HEK293 (cell line): Measurements from ENCODE around the gene LPIN1.

Source experiments
- CTCF ChIA-PET: fragments of 350-600 bp; formaldehyde crosslinking; extraction: SDS; loops from one replicate; lab custom pipeline; 2021; ENCODE audit warnings: antibody characterized with exemption; lab: Yijun Ruan, JAX
- POLR2A ChIA-PET: fragments of 300-600 bp; formaldehyde crosslinking; extraction: SDS; loops from one replicate; lab custom pipeline; 2020; ENCODE audit warnings: antibody characterized with exemption, inconsistent platforms; lab: Yijun Ruan, JAX
- H3K27ac ChIP-seq: fragments of 200-500 bp; sonication (Bioruptor generic); 2 replicates; pipeline ENCODE4 v1.5.1; 2014; ENCODE audit warnings: low read depth, low read length, control low read depth, inconsistent platforms; ENCODE audit errors: extremely low read depth
- H3K36me3 ChIP-seq, 2 experiments: fragments of 200-500 bp in 1 of 2; sonication (Bioruptor generic) in 1 of 2; 1 replicate in 1 of 2; 2 replicates in 1 of 2; pipeline ENCODE4 v1.5.1; 2014 to 2017; ENCODE audit warnings: inconsistent platforms in 2 of 2, low read length in 2 of 2; ENCODE audit not compliant: control insufficient read depth in 2 of 2, insufficient read depth in 1 of 2
- H3K4me1 ChIP-seq: fragments of 200-500 bp; sonication (Bioruptor generic); 2 replicates; pipeline ENCODE4 v1.5.1; 2014; ENCODE audit warnings: mild to moderate bottlenecking, low read length, inconsistent platforms; ENCODE audit not compliant: control insufficient read depth, insufficient read depth
- H3K4me3 ChIP-seq: 2 replicates; pipeline ENCODE4 v1.5.1; 2011; ENCODE audit warnings: low read depth, mild to moderate bottlenecking, control low read depth, low read length, moderate library complexity
- H3K9me3 ChIP-seq: fragments of 200-500 bp; sonication (Bioruptor generic); 2 replicates; pipeline ENCODE4 v1.5.1; 2014; ENCODE audit warnings: low read depth, low read length, inconsistent platforms; ENCODE audit not compliant: control insufficient read depth, insufficient read depth
- BCL11A ChIP-seq: fragments of 450-650 bp; formaldehyde crosslinking; IDR thresholded peaks from 2 replicates; pipeline ENCODE4 v1.5.1; 2016; ENCODE audit warnings: low read depth, missing biosample characterization, missing genetic modification characterization
- CTCF ChIP-seq: fragments of 450-650 bp; formaldehyde crosslinking; IDR thresholded peaks from 2 replicates; pipeline ENCODE4 v1.5.1; 2016; ENCODE audit warnings: missing biosample characterization, missing genetic modification characterization
- OSR2 ChIP-seq: fragments of 450-650 bp; formaldehyde crosslinking; IDR thresholded peaks from 2 replicates; pipeline ENCODE4 v1.5.1; 2016; ENCODE audit warnings: missing biosample characterization, missing genetic modification characterization
- RBAK ChIP-seq: fragments of 450-650 bp; formaldehyde crosslinking; IDR thresholded peaks from 2 replicates; pipeline ENCODE4 v1.5.1; 2016; ENCODE audit warnings: missing biosample characterization, missing genetic modification characterization
- REST ChIP-seq: fragments of 450-650 bp; formaldehyde crosslinking; IDR thresholded peaks from 2 replicates; pipeline ENCODE4 v1.5.1; 2016; ENCODE audit warnings: missing biosample characterization, missing genetic modification characterization
- SCRT2 ChIP-seq: fragments of 450-650 bp; formaldehyde crosslinking; IDR thresholded peaks from 2 replicates; pipeline ENCODE4 v1.5.1; 2016; ENCODE audit warnings: missing biosample characterization, missing genetic modification characterization
- ZBTB44 ChIP-seq: fragments of 450-650 bp; IDR thresholded peaks from 2 replicates; pipeline ENCODE4 v1.5.1; 2018; ENCODE audit warnings: missing biosample characterization, mild to moderate bottlenecking, missing genetic modification characterization
- ZFP41 ChIP-seq: fragments of 450-650 bp; formaldehyde crosslinking; IDR thresholded peaks from 2 replicates; pipeline ENCODE4 v1.5.1; 2016; ENCODE audit warnings: missing biosample characterization, missing genetic modification characterization, borderline replicate concordance
- ZNF133 ChIP-seq: fragments of 450-650 bp; formaldehyde crosslinking; IDR thresholded peaks from 2 replicates; pipeline ENCODE4 v1.5.1; 2016; ENCODE audit warnings: missing biosample characterization, missing genetic modification characterization
- ZNF169 ChIP-seq: fragments of 450-650 bp; formaldehyde crosslinking; IDR thresholded peaks from 2 replicates; pipeline ENCODE4 v1.5.1; 2016; ENCODE audit warnings: missing biosample characterization, missing genetic modification characterization
- ZNF175 ChIP-seq: fragments of 450-650 bp; formaldehyde crosslinking; IDR thresholded peaks from 2 replicates; pipeline ENCODE4 v1.5.1; 2016; ENCODE audit warnings: missing biosample characterization, missing genetic modification characterization
- ZNF184 ChIP-seq: fragments of 450-650 bp; IDR thresholded peaks from 2 replicates; pipeline ENCODE4 v1.5.1; 2018; ENCODE audit warnings: missing biosample characterization, mild to moderate bottlenecking, missing genetic modification characterization
- ZNF24 ChIP-seq: fragments of 450-650 bp; formaldehyde crosslinking; IDR thresholded peaks from 2 replicates; pipeline ENCODE4 v1.5.1; 2016; ENCODE audit warnings: missing biosample characterization, missing genetic modification characterization
- ZNF510 ChIP-seq: fragments of 450-650 bp; formaldehyde crosslinking; IDR thresholded peaks from 2 replicates; pipeline ENCODE4 v1.5.1; 2018; ENCODE audit warnings: mild to moderate bottlenecking, missing genetic modification characterization, missing biosample characterization; ENCODE audit not compliant: insufficient replicate concordance
- ZNF571 ChIP-seq: fragments of 450-650 bp; formaldehyde crosslinking; IDR thresholded peaks from 2 replicates; pipeline ENCODE4 v1.5.0; 2017; ENCODE audit warnings: missing biosample characterization, missing genetic modification characterization
- ZNF623 ChIP-seq: fragments of 450-650 bp; formaldehyde crosslinking; IDR thresholded peaks from 2 replicates; pipeline ENCODE4 v1.5.1; 2016; ENCODE audit warnings: missing biosample characterization, missing genetic modification characterization
- ZNF624 ChIP-seq: fragments of 450-650 bp; formaldehyde crosslinking; IDR thresholded peaks from 2 replicates; pipeline ENCODE4 v1.5.1; 2017; ENCODE audit warnings: missing biosample characterization, missing genetic modification characterization
- ZNF776 ChIP-seq: fragments of 450-650 bp; formaldehyde crosslinking; IDR thresholded peaks from 2 replicates; pipeline ENCODE4 v1.5.0; 2017; ENCODE audit warnings: missing biosample characterization, missing genetic modification characterization, borderline replicate concordance
- ZNF830 ChIP-seq: fragments of 450-650 bp; IDR thresholded peaks from 2 replicates; pipeline ENCODE4 v1.5.0; 2018; ENCODE audit warnings: missing biosample characterization, missing genetic modification characterization, low read depth, mild to moderate bottlenecking, moderate library complexity
- ZSCAN23 ChIP-seq: fragments of 450-650 bp; formaldehyde crosslinking; IDR thresholded peaks from 2 replicates; pipeline ENCODE4 v1.5.1; 2016; ENCODE audit warnings: missing biosample characterization, missing genetic modification characterization
- ZSCAN30 ChIP-seq: fragments of 450-650 bp; IDR thresholded peaks from 2 replicates; pipeline ENCODE4 v1.5.1; 2018; ENCODE audit warnings: missing biosample characterization, mild to moderate bottlenecking, missing genetic modification characterization, moderate library complexity

LPIN1 gene

GRCh38 chr2:11743846-11744553 is 2.4 kb upstream of the LPIN1 start (continued):
- TF ChIP-seq ZBTB44 (tag by site-specific recombination), result no peak

GRCh38 chr2:11744631-11745394 is 1.6 kb upstream of the LPIN1 start:
- Histone ChIP-seq H3K27ac (peak overlapping the region; percentile 7; the same call in 1 of the 2 replicates), H3K4me3 (no peak overlapping the region), H3K4me1 (0 out of 2 replicates have a peak, but pooled peaks cover 5% of the 10 kb centered on the region), H3K36me3 (no peaks in the 10 kb centered on the region), H3K9me3 (no peaks in the 10 kb centered on the region)
- CTCF ChIA-PET, result interaction anchor here (0.7 to 2.6 kb wide), 14 partner anchors 9 to 162 kb away, joined by 3 to 17 read pairs (median 4); no protein-coding TSS in a partner anchor
- POLR2A ChIA-PET, result interaction anchor here (1.0 to 1.3 kb wide), 2 partner anchors 8 to 57 kb away, joined by 4 to 8 read pairs; no protein-coding TSS in a partner anchor
- TF ChIP-seq ZNF175 (tag by site-specific recombination) (no peak), OSR2 (tag by site-specific recombination) (peak; percentile 40; the same call in 1 of the 2 replicates), REST (tag by site-specific recombination) (no peak), BCL11A (tag by site-specific recombination) (no peak), ZNF184 (tag by site-specific recombination) (no peak), ZNF169 (tag by site-specific recombination) (no peak), SCRT2 (peak; percentile 37), ZNF133 (tag by site-specific recombination) (no peak), RBAK (tag by site-specific recombination) (no peak), ZNF624 (tag by site-specific recombination) (no peak), ZSCAN30 (tag by site-specific recombination) (no peak), ZSCAN23 (no peak), ZNF24 (no peak), ZNF510 (tag by site-specific recombination) (no peak), ZFP41 (tag by site-specific recombination) (no peak), ZNF830 (tag by site-specific recombination) (no peak), CTCF (tag by site-specific recombination) (peak; percentile 54), ZNF623 (tag by site-specific recombination) (no peak), ZNF571 (no peak), ZNF776 (tag by site-specific recombination) (no peak)
